Stimulated activated CD4-positive, alpha-beta T cell treated with anti-CD3 and anti-CD28 coated beads, Interleukin-15, amount 100 ng/mL, for 1 hour (primary cell): ENCODE results near the gene FEM1A.
"Not testable (repeated sequence)": the region's sequence is repeated elsewhere in the genome, so short reads cannot be mapped to it uniquely, and the experiment has no call there.

Experiments
- DNase-seq, 2 donors: peaks; one replicate each; pipeline ENCODE4 v3.0.0-alpha.2; 2020; ENCODE audit warnings: low read depth in 1 of 2, low spot score in 1 of 2

Gene FEM1A, protein sequence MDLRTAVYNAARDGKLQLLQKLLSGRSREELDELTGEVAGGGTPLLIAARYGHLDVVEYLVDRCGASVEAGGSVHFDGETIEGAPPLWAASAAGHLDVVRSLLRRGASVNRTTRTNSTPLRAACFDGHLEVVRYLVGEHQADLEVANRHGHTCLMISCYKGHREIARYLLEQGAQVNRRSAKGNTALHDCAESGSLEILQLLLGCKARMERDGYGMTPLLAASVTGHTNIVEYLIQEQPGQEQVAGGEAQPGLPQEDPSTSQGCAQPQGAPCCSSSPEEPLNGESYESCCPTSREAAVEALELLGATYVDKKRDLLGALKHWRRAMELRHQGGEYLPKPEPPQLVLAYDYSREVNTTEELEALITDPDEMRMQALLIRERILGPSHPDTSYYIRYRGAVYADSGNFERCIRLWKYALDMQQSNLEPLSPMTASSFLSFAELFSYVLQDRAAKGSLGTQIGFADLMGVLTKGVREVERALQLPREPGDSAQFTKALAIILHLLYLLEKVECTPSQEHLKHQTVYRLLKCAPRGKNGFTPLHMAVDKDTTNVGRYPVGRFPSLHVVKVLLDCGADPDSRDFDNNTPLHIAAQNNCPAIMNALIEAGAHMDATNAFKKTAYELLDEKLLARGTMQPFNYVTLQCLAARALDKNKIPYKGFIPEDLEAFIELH

DNA sequence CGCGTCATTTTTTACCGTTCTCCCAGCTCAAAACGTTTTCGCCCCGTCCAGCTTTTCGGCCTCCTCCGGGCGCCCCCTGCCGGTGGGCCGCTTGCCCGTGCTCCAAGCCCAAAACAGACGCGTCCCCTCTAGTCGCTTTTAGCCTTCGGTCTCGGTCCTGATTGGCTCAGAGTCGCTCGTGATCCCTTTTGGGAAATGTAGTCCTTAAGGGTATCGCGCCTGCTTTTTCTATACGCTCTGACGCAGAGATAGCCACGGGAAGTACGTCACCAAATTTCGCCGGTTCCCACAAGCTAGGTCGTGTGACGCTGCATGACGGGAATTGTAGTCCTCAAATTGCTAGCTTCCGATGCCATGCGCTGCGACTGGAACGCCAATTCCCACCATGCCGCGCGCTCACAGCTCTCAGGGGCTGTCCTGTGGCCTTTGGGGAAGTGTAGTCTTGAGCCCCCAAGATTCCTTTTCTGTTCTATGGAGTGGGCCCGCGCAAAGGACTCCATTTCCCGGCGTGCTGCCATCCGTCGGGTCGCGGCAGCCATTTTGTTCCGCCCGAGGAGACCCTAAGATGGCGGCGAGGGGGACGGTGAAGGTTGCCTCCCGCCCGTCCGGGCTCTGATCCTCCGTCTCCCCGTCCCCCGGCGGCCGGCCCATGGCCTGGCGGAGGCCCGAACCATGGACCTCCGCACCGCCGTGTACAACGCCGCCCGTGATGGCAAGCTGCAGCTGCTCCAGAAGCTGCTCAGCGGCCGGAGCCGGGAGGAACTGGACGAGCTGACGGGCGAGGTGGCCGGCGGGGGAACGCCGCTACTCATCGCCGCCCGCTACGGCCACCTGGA is at the start of gene FEM1A:
FEM1A (plus strand) TSS at position 552 of the 836 bp plus-strand sequence; CDS start at position 673, 121 bp downstream.
- DNase-seq = peak; percentile 94 to 96

DNA sequence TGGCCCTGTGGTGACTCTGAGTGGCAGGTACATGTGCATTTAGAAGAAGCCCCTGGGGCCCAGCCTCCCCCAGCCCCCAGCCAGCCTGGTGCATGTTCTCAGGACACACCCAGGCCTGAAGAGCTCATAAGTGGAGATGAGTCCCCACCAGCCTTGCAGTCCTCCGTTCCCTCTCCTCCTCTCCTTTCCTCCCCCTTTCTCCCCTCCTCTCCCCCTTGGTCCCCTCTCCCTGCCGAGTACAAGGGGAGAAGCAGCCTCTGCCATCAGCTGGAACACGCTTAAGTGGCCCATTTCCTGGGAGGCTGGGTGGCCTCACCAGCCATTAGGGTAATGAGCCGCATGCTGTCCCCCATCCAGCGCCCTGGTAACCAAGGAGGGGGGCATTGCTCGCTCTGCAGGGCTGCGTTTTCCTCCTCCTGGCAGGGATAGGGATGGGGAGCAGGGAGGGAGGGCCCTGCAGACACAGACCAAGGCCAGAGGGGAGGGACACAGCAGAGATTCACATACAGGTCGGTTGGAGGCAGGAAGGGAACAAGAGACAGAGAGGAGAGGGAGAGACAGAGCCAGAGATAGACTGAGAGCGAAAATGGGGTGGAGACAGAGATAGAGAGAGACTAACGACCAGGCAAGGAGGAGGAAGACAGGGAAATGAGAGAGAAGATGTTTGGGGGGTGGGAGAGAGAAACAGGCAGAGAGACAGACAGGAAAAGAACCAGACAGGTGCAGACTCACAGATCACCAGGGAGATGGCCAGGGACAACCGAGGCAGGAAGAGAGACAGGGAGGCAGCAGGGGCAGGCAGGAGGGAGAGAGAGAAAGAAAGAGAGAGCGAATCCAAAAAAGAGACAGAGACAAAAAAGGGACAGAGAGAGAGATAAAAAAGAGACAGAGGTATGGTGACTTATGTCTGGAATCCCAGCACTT is 48.5 kb upstream of the FEM1A start:
- DNase-seq = no peak

DNA sequence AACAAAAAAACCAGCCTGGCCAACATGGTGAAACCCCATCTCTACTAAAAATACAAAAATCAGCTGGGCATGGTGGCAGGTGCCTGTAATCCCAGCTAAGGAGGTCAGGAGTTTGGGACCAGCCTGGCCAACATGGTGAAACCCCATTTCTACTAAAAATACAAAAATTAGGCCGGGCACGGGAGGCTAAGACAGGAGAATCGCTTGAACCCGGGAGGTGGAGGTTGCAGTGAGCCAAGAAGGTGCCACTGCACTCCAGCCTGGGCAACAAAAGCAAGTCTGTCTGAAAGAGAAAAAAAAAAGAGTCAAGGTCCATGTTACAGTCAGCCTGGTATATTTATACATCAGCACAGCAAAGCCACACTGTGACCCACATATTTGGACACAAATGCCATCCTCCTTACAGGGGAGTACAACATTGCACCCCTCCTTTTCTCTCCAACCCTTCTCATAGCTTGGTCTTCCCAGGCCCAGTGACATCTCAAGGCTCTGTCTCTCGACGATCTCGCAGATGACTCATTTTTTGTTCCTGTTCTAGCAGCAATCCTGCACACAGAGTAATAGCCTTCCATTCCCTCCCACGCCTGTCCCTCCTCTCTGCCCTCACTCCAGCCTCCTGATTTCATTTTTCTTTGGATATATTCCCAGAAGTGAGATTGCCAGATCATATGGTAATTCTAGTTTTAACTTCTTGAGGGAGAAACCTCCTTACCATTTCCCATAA is 46.9 kb upstream of the FEM1A start:
- DNase-seq = no peak

DNA sequence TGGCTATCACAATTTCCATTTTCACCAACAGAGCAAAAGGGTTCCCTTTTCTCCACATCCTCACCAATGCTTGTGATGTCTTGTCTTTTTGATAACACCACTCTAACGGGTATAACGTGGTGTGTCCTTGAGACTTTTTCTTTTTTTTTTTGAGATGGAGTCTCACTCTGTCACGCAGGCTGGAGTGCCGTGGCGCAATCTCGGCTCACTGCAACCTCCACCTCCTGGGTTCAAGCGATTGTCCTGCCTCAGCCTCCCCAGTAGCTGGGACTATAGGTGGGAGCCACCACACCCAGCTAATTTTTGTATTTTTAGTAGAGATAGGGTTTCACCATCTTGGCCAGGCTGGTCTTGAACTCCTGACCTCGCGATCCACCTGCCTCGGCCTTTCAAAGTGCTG is 46.4 kb upstream of the FEM1A start:
- DNase-seq = not testable (repeated sequence)

DNA sequence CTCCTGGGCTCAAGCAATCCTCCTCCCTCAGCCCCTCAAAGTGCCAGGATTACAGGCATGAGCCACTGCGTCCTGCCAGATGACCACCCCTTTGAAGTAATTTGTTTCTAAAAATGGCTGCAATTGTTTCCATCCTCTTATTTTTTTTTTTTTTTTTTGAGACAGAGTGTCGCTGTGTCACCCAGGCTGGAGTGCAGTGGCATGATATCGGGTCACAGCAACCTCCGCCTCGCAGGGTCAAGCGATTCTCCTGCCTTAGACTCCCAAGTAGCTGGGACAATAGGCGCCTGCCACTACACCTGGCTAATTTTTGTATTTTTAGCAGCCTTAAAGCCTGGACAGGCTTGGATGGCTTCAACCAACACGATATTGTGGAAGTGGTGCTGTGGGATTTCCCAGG is 45.5 kb upstream of the FEM1A start:
- DNase-seq = no peak

DNA sequence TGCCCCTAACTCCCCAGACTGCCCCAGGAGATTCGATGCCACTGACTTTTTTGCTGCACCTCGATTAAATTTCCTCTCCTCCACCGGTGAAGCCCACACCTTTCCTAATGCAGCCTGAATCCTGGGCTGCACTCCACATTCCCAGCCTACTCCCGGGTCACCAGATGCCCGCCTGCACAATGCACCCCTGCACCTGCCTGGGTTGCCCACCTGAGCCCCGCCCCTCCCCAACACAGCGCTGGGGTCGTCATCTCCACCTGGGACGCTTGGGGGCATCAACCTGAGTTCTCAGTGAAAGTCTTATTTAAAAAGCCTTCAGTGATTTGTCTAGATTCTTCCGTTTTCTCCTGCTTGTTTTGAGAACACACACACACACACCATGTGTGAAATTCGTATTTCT is 43.3 kb upstream of the FEM1A start:
- no peak for DNase-seq

- no peak for DNase-seq
Observed at GRCh38 chr19:4748589-4748988, 42.9 kb upstream of the FEM1A start.

DNA sequence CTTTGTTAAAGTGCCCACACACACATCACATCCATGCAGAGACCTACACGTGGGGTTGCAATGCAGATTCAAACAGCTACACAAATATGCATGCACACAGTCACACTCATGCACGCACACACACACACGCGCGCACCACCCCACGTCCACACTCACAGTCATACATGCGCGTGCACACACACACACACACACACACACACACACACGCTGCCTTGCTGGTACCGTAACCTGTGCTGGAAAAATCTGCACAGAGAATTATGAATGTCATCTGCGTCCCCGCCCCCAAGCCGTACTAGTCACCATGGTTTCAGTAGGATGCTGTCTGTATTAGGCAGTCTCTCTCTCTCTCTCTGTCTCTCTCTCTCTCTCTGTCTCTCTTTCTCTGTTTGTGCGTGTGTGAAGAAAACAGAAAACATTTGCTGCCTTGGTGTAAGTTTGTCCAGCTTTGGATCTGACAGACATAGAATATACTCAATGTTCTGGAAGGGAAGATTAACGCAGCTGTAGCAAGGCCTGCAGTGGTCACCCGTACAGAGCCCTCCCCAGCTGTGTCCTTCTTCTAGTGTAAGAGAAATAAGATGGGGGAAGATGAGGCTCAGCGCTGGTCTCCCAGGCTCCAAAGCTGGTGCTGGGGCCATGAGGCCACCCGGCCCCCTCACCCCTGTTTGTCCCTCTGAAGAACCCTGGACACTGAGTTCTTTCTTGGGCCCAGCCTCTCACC is 41.5 kb upstream of the FEM1A start:
- DNase-seq = no peak

- no peak for DNase-seq
Observed at GRCh38 chr19:4754248-4754647, 37.3 kb upstream of the FEM1A start.

GRCh38 chr19:4755459-4755858 is 36.1 kb upstream of the FEM1A start:
- DNase-seq = no peak

- no peak for DNase-seq
Observed at GRCh38 chr19:4758082-4758481, 33.5 kb upstream of the FEM1A start.

DNA sequence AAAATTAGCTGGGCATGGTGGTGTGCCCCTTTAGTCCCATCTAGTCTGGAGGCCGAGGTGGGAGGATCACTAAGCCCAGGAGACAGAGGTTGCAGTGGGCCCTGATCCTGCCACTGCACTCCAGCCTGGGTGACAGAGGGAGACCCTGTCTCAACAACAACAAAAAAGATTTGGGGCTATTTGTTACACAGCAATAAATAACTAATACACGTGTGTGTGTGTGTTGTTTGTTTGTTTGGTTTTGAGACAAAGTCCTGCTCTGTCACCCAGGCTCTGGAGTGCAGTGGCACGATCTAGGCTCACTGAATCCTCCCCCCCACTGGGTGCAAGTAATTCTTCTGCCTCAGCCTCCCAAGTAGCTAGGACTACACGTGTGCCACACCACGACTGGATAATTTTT is 32.9 kb upstream of the FEM1A start:
- no peak for DNase-seq

DNA sequence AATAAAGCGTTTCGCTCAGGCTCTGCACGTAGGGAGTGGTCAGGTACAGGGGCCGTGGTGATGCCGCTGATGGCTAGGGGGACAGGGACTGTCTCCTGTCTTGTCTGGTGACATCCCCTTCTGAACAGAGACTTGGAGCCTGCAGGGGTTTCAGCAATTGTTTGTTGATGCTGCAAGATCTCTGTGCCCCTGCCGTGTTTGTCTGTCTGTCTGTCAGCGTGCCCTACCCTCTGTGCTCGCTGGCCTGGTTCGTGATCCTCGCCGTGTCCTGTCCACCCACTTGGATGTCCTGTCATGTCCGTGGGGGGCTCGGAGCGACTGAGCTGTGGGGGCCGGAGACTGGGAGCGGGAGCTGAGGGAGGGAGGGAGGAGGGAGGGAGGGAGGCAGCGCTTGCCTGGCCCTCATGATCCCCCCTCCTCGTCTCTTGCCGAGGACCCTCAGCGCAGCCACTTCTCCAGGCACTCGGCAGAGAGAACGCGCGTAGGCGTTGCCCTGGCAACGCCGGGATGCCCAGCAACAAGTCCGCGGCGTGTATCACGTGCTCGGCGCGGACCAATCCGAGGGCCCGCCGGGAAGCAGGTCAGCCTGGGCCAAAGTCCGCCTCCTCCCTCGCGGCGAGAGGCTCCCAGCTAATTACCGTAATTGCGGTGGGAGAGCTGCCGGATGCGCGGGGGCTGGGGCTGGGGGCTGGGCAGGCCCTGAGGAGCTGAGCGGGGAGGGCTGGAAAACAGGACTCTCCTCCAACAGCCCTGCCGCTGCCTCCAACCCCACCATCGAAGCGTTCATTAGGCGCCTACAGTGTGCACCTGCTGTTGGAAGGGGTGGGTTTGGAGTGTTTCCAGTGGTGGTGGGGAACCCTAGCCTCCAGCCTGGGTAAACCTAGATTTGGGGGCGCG is 31.9 kb upstream of the FEM1A start:
- DNase-seq = peak; percentile 3 to 30

DNA sequence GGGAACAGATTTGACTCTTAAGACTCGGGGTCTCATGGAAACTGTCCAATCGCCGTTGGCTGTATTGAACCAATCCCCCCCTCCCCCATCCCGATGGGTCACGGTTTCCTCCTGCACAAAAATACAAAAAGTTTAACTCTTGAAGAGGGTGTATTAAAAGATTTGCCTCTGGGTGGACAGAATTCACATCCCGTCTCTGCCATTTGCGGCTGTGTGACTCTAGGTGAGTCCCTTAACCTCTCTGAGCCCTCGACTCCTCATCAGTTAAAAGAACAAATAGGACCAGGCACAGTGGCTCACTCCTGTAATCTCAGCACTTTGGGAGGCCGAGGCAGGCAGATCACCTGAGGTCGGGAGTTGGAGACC is 31.3 kb upstream of the FEM1A start:
- no peak for DNase-seq

GRCh38 chr19:4763021-4763420 is 28.5 kb upstream of the FEM1A start:
- DNase-seq = no peak

- no peak for DNase-seq
Observed at GRCh38 chr19:4764393-4764660, 27.2 kb upstream of the FEM1A start.

GRCh38 chr19:4768934-4769777 is 22.4 kb upstream of the FEM1A start:
- peak; percentile 40 to 61 for DNase-seq

GRCh38 chr19:4772566-4772965 is 19.0 kb upstream of the FEM1A start:
- DNase-seq = no peak
